ENCODE results near the gene IL17REL.

DNA sequence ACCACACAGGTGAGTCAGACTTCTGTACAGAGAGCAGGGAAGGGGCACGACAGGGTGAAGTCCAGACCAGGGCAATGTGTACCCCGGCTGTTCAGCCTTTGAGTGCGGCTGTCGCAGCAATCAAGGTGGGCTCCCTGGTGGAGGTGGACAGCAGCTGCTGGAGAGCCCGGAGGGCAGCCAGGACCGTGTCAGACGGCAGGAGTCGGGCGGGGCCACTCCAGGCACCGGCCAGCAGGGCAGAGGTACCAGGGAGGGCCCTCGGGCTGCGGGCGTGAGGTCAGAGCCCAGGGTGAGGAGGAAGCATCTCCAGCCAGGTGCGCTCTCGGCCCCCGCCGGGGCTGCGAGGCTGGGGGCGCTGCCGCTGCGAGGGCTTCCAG is 52.8 kb downstream of the IL17REL start:
- TF ChIP-seq, protein P1, sequence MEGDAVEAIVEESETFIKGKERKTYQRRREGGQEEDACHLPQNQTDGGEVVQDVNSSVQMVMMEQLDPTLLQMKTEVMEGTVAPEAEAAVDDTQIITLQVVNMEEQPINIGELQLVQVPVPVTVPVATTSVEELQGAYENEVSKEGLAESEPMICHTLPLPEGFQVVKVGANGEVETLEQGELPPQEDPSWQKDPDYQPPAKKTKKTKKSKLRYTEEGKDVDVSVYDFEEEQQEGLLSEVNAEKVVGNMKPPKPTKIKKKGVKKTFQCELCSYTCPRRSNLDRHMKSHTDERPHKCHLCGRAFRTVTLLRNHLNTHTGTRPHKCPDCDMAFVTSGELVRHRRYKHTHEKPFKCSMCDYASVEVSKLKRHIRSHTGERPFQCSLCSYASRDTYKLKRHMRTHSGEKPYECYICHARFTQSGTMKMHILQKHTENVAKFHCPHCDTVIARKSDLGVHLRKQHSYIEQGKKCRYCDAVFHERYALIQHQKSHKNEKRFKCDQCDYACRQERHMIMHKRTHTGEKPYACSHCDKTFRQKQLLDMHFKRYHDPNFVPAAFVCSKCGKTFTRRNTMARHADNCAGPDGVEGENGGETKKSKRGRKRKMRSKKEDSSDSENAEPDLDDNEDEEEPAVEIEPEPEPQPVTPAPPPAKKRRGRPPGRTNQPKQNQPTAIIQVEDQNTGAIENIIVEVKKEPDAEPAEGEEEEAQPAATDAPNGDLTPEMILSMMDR (IDR thresholded peaks at IDR 0.05): peak in 2 of 4 experiments; percentile 25 to 29
- TF ChIP-seq POLR2A (IDR thresholded peaks at IDR 0.05) (no peak), POLR2AphosphoS5 (IDR thresholded peaks at IDR 0.05) (no peak)
